Fibroblast of gingiva (primary cell): ENCODE data around the gene VPS8.

Source experiments
- DNase-seq: peaks from one replicate; pipeline ENCODE4 v3.0.0-alpha.2; 2011; ENCODE audit warnings: low read depth

VPS8 gene

DNA sequence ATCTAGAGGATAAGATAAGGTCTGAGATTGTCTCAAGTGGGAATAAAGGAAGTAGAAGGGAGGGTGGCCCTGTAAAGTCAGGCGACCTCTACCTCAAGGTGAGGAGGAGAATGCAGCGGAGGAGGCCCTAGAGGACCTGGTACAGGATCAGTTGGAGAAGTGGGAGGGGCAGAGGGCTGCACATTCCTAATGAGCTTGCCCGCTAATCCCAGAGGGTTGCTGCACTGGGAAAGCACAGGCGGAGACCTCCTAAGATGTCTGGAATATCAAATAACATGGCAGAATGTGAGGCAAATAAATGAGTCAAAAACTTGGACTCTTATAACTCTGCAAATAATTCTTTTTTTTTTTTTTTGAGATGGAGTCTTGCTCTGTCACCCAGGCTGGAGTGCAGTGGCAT lies 30.2 kb upstream of the VPS8 start:
- DNase-seq: no peak

DNA sequence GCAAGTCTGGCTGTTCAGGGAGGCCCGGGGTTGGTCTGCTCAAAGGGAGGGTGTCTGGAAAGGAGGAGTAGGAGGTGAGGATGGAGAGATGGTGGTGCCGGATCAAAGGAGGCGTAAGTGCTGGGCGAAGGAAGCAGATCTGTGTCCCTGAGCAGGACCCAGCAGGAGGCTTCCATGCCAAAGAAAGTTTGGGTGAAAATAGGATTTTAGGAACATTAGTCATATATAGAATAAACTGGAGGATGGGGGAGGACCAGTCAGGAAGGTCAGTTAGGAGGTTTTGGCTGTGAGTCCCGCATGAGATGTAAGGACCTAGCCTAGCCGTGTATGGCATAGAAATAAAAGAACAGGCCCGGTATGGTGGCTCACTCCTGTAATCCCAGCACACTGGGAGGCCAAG lies 28.6 kb upstream of the VPS8 start:
- no peak for DNase-seq

DNA sequence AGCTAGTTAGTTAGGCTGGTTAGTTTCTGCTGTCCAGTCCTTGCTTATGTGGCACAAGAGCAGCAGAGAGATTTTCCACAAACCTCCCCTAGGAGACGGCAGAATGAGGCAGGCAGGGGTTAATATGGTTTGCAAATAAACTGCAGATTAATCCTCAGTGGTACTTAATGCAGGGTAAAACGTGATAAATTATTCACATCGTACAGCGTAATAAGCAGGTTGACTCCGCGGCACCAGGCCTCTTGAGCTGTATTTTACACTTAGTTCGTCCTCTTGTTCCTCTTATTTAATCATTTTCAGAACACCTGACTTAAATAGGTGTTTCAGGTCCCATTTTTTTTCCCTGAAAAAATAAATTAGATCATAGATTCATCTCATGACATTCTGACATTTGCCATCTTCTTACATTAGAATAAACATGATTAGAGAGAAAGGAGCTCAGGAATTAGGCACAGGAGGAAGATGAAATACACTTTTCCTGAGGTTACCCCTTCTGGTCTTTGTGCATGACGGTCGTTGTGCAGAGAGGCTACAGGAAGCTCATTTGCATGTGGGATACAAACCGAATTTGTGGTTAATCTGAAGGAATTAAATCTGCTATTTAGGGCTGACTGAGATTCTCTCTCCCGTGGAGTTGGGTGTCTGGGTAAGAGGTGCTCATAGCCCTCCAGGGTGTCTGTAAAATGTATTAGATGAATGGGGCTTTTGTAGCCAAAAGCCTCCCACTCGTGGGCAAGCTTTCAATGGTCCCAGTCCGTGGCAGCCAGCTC lies 27.1 kb upstream of the VPS8 start:
- DNase-seq: no peak

DNA sequence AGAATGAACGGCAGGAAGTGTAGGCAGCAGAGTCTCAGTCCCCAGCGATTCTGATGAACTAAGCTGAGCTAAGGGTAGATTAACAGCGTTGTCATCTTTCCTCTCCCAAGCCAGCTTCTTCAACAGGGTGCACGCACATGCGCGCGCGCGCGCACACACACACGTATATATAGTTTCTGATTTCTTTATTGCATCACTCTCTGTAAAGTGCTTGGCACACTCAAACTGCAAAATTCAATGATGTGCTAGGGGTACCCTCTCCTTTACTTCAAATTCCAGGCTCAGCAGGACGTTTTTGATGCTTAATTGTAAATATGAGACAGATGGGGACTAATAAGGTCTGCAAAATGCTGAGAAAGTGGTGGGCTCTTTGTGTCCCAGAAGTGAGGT lies 26.1 kb upstream of the VPS8 start:
- peak; percentile 20 for DNase-seq

DNA sequence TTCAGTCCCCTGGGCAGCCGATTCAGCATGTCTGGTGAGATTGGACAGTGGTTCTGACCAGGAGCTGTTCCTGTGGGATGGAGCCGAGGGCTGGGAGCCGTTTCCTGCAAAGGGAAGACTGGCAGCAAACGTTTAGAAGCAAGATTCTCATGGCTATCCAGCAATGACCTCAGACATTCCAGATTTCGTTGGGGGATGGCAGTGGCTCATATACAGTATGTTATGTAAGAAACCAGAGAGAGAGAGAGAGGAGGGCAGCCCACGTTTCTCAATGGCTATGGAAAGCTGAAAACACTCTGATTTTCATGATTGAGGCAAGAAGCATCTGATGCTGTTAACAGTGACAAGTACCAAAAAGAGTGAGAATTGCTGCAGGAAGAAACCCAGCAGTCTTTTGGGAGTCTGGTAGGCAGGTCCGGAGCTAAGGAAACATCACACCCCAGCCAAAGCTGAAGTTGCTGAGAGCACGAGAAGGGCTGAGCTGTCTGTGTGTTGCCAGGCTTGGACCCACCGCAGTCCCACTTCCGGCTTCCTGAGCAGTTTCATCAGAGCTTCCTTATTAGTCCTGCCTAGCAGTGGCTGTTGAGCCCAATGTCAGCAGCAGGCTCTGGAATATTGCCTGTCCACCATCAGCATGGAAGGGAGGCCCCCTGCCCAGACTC lies 25.6 kb upstream of the VPS8 start:
- DNase-seq: peak; percentile 75

DNA sequence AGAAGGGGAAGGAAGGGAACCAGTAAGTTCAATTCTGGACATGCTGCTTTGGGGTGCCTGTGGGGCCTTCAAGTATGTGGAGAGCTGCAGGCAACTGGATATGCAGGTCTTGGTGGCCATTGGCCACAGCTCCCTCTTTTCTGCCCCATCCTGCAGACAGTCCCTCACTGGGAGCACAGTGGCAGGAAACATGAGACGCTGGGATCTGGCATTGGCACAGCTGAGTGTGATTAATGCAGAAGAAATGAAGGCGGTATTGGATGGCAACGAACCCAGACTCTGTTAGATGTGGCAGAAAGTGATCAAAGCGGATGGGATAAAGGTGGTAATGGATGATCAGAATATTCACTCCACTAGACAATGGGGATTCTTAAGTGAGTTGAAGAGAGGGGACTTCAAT lies 23.2 kb upstream of the VPS8 start:
- DNase-seq: peak; percentile 46

DNA sequence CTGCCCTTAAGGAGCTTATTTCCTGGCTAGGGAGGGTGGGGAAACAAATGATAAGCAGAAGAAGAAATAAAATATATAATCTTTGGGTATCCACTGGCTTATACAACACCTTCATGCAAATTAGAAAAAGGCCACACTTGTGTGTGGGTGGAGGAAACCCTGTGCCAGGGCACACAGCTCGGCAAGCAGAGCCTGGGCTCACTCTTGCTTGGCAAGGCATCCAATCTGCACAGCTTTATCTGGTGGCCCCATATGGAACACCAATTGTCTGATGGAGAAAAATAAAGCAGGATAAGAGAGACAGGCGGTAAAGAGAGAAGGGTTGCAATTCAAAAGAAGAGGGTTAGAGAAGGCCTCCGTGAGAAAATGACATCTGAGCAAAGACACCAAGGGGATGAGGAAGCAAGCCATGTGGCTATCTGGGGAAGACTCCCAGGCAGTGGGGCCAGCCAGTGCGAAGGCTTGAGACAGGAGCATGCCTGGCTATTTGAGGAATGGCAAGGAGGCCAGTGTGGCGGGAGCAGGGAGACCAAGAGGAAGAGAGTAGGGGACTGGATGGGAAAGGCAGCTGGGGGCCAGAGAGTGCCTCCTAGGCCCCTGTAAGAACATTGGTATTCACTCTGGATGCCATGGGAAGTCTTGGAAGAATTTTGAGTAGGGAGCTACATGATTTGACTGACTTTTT lies 22.5 kb upstream of the VPS8 start:
- DNase-seq: no peak

DNA sequence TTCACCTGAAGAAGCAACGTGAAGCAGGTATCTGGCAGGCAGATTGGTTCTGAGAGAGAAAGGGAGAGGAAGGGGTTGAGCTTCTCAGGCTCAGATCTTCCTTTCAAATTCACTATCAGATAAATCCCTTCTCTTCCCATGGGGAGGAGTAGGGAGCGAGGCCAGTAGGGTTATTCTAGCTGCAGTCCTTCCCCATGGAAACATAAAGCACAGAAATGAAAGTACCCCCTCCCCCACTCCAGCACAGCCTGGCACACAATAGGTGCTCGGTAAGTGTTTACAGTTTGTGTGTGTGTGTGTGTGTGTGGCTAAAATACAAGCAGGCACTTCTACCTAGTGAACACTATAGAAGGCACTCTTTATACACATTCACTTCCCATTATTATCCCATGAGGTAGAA lies 20.8 kb upstream of the VPS8 start:
- no peak for DNase-seq

DNA sequence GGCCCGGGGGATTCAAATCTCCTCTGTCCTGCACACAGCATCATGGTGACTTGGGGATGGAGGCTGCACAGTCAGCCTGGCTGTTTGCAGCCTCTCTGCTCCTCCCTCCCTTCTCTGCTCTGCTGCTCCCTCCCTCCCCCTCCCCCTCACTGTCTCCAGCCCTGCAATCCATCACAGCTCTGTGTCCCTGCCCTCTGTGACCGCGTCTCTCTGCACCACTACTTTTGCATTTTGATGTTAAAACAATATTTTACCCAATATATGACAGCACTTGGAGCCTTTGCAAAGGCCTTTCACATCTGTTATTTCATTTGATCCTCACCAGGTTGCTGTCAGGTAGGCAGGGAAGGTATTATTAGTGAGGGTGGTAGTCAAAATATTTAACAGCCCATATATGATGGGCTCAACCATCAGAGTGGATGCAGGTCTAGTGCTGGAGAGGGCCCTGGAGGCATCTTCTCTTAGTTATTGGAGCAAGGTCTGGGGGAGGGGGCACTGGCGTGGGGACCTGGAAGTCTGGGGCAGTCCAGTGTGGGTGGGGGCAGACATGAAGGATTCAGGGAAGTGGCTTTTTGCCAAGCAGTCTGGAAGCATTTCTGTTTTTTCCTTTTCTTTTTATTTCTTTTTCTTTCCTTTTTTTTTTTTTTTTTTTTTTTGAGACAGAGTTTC lies 16.3 kb upstream of the VPS8 start:
- no peak for DNase-seq

DNA sequence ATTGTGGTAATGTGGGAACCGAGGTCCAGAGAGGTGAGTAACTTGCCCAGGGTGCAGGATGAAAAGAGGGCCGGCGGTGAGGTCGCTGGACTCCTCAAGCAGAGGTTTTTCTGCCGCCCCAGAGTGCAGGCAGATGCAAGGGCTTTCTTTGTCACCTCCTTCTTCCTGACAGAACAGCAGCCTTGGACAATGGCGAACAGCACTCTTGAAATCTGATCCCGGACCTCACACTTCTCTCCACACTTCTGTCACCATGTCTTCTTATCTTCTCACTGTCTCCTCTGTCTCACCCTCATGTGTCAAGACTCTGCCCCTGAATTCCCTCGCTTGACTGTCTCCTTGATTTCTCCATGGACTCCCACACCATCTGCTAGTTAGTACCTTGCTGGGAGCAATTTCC lies 15.4 kb upstream of the VPS8 start:
- DNase-seq: no peak

DNA sequence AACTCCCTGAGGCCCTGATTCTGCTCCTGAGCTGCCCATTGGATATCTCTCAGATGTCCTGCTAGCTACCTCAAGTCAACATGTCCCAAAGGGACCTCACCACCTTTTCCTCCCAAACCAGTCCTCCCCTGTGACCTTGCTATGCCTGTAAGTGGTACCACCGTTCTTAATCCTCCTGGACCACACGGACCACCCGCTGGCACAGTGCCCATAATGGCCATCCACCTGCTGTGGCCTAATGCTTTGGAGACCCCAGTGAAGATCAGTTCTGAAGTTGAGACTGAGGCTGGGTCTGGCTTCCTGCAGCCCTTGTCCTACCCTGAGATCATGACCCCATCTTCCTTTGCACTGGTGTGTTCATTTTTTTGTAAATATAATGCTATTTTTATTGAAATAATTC lies 15.0 kb upstream of the VPS8 start:
- no peak for DNase-seq

DNA sequence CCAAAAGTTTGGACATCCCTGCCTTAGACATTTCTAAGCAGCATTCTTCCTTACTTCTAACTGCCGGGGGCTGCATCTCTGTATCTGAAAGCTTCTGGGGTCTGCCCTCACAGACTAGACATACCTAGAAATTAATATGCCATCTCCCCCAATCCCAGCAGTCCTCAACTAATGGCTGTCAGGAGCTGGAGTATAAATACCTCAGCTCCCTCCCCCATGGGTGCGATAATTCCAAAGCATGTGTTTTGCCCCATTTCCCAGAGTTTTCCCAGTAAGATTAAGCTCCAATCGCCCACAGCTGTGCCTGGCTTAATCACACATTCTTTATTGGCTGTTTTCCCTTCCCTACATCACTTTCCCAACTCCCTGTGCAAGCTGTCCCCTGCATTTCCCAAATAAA lies 13.8 kb upstream of the VPS8 start:
- no peak for DNase-seq

DNA sequence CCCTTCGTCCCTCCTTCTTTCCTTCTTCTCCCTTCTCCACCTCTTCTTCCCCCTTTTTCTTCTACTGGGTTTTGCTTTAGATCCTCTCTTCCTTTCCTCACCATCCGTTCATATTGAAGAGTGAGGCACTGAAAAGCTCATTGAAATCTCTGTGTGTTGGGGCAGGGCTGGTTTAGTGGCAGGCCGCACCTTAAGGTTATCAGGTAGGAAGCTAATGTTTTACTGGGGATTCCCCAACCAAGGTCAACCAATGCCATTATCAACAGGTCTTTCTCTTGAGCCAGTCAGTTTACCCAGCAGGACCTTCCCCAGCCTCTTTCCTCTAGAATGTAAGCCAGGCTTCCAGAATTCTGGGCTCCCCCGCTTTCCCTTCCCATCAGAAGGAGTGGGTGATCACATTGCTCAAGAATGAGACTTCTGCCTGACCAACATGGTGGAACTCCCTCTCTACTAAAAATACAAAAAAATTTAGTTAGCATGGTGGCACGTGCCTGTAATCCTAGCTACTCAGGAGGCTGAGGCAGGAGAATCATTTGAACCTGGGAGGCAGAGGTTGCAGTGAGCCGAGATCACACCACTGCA lies 11.5 kb upstream of the VPS8 start:
- no peak for DNase-seq

DNA sequence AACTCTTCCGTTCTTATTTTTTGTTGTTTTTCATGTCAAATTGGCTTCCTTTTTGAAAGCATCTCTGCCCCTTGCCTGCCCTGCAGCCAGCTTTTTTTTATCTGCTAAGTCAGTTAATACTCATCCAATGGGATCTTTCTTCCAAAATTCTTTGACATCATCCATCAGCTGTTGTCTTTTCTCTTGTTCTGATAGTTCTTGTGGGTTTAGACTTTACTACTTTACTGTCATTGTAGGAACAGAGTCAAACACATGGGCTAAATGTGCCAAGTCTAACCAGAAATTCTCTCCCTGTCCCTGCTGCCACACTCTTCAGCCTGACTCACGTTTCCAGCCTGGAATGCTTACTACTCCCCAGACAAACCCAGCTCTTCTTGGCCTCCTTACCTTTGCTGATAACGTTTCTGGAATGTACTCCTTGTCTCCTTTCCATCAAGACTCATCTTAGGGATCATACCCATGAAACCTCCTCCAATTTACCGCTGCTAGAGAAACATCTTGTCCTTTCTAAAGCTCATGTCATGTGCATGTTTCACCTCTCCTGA lies 10.7 kb upstream of the VPS8 start:
- no peak for DNase-seq

DNA sequence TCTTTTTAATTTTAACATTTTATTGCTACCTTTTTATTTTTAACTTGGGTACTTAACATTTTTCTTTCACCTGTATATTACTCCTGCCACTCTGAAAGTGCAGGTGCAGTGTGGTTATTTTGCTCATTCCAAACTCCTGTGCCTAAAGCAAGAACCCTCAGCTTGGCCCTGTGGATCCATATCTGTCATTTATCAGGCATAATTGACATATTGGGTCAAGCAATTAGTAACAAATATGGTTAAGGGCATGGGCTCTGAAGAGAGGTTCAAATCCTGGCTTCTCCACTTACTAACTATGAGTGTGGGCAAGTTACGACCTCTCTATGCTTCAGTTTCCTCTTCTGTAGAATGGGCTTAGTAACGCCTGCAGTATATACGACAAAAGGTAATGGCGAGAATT lies 9.8 kb upstream of the VPS8 start:
- DNase-seq: no peak

DNA sequence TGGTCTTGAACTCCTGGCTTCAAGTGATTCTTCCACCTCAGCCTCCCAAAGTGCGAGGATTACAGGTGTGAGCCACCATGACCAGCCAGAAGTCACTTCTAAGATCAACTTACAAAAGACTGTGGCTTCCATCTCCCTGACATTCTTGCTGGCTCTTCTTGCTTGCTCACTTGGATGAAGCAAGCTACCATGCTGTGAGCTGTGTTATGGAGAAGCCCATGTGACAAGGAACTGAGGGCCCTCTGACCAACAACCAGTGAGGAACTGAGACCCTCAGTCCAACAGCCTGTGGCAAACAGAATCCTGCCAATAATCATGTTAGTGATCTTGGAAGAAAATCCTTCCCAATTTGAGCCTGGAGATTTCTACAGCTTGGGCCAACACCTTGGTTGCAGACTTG lies 7.2 kb upstream of the VPS8 start:
- no peak for DNase-seq

DNA sequence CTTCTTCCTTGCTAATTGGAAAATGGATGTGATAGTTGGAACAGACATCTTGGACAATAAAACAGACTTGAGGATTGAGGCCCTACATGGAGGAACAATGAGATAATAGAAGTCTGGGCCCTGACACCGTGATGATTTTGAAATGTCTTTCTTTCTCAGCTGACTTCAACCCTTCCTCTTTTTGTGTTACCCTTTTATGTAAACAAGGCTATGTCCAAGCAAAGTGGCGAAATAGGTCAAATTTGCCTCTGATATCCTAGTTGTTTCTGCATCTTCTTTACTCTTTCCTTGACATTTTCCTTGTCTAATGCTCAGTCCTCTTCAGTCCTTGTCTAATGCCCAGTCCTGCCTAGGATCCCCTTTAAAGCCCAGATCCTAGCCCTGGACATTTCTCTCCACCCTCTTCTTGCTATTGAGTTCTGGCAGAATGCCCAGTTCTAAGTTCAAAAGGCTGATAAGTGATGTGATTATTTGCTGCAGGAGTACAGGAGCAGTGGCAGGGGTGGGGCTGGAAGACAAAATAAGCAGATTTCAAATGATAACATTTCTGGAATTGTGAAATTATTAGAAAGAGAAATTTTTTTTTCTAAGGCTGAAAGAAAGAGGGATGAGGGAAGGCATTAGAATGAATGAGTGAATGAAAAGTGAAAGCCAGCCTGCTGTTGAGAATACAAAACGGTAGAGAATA lies 6.5 kb upstream of the VPS8 start:
- DNase-seq: peak; percentile 15

DNA sequence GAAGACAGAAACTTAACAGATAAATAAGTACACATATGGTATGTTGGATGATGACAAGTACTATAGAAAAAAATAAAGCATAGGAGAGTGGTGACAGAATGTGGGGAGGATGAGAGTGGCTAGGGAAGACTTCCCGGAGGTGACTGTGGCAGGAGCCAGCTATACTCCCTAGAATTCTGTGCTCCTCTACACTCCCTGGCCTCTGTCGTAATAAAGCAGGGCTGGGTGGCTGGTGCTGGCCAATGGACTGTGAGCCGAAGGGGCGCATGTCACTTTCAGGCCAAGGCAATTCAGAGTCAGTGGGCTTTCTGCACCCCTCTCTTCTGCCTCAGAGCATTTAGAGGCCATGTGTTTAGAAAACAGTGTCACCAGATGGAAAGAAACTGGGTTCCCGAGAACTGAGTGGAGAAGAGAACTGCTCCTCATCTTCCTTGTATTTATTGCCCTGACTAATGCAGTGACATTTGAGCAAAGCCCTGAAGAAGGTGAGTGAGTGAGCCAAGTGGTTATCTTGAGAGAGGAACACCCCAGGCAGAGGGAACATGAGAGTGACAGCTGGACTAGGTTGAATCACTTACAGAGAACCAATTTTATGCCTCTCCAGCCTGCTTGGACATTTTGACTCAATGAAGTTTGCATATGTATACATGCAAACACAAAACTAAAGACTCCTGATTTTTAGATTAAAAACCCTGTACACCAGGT lies 5.2 kb upstream of the VPS8 start:
- no peak for DNase-seq

DNA sequence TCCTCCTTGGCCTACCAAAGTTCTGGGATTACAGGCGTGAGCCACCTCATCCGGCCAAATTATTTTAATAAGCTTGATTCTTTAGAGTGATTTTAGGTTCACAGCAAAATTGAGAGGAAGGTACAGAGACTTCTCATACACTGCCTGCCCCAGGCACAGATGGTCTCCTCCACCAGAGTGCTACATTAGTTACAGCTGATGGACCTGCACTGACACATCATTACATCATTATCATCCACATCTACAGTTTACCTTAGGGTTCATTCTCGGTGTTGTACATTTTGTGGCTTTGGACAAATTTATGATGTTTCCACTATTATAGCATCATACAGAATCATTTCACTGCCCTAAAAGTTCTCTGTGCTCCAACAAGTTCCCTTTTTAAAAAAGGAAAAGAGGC lies 4.4 kb upstream of the VPS8 start:
- DNase-seq: no peak

DNA sequence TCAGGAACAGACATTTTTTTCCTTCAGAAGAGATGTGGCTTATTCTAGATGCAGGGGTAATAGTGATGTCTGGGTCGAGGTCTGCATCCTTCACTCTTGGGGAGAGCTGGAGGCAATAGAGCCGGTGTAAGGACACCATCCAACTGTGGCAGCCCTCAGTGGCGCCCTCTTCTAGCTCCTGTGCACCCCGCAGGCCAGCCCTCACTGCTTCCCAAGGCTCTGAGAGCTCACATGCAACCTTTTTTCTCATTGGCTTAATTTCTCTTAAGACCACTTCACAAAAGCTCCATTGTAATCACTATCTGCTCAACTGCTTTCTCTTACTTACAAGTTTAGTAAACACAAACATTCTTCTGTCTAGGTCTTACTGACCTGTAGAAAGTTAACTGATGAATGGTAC lies 3.9 kb upstream of the VPS8 start:
- no peak for DNase-seq

DNA sequence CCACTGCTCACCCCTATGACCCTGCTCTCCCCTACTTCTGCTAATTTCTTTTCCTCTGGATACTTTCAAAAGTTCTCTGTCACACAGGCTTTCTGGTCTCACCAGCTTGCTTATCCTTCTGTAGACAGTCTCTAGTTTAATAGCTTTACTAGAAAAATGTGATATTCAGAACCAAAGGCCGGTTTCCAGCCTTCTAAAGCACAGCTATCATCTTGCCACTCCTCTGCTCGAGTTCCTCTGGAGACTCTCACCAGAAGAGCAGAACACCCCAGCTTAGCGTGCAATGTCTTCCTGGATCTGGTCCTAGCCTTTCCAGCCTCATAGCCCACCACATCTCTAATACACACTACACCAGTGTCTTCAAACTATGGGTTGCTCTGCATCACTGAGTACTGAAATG lies 1.8 kb upstream of the VPS8 start:
- DNase-seq: no peak
